Body of pancreas (tissue), 4 donors: ENCODE data around the gene RIMKLB. TPM values are rescaled to one million over a fixed set of nuclear protein-coding genes. Genes with fewer than 3 reads are reported as not detected.

ENCODE experiments used
- ATAC-seq: fragments of 150-250 bp; one replicate; pipeline ENCODE4 v1.9.1; 2016
- DNase-seq, 4 donors: peaks; one replicate each; pipeline ENCODE4 v3.0.0-alpha.2; 2019
- H3K27ac ChIP-seq, 4 donors: fragments of 200-600 bp; sonication (generic); 1 replicate in 3 of 4; 2 replicates in 1 of 4; pipeline versions ENCODE4 v1.5.1 to v1.6.1; 2016 to 2019; ENCODE audit warnings: mild to moderate bottlenecking in 1 of 4, mixed read lengths in 1 of 4, moderate library complexity in 1 of 4
- H3K27me3 ChIP-seq, 2 donors: fragments of 200-600 bp; sonication (generic); one replicate each; pipeline ENCODE4 v1.6.0; 2016; ENCODE audit warnings: mild to moderate bottlenecking in 1 of 2
- H3K36me3 ChIP-seq, 2 donors: fragments of 200-600 bp; sonication (generic); replicated peaks in 1 of 2; 2 replicates each; pipeline ENCODE4 v1.5.1; 2016; ENCODE audit warnings: low read depth in 2 of 2; ENCODE audit not compliant: insufficient read depth in 1 of 2
- H3K4me1 ChIP-seq: fragments of 200-600 bp; sonication (generic); one replicate; pipeline ENCODE4 v1.6.0; 2016
- H3K4me3 ChIP-seq, 2 donors: fragments of 200-600 bp; sonication (generic); 1 replicate in 1 of 2; 2 replicates in 1 of 2; pipeline ENCODE4 v1.5.1; 2016 to 2019
- H3K9me3 ChIP-seq, 3 donors: fragments of 200-600 bp; sonication (generic); 1 replicate in 2 of 3; 2 replicates in 1 of 3; pipeline ENCODE4 v1.5.1; 2016
- CTCF ChIP-seq, 7 experiments: fragments of 450-650 bp in 4 of 7; fragments of 200-600 bp in 3 of 7; sonication (generic) in 3 of 7; IDR thresholded peaks; one replicate each; pipeline ENCODE4 v1.5.1; 2016 to 2019; ENCODE audit warnings: antibody characterized with exemption in 7 of 7
- POLR2A ChIP-seq, 3 donors: fragments of 450-650 bp; IDR thresholded peaks; one replicate each; pipeline ENCODE4 v1.6.1; 2016; ENCODE audit warnings: antibody characterized with exemption in 3 of 3, mild to moderate bottlenecking in 2 of 3
- WGBS, 2 donors: methylation state at CpG; one replicate each; pipeline ENCODE4 v1.1.5; 2017; 5-methylcytosine and 5-hydroxymethylcytosine counted together
- intact Hi-C: fragments of 100-400 bp; cut with DNase I; formaldehyde crosslinking; loops from one replicate; pipeline ENCODE4 v1.15.1; 2023
- total RNA-seq, 2 donors: library from RNA; depleted of rRNA; stranded (reverse); fragments of >200 nt; gene quantifications; one replicate each; pipeline ENCODE4 v1.1.0, GENCODE V29; 2016

Gene RIMKLB
- total RNA-seq, 2 donors from 2014 or later, result 18.1 to 19.5 TPM

GRCh38 chr12:8667270-8667669 lies 30.5 kb upstream of the RIMKLB start:
- ATAC-seq, result no peak
- H3K9me3 ChIP-seq, result no peaks in the 10 kb centered on the region
- 58 to 61% methylated on average over 2 of the region's 2 CpGs for WGBS, 2 donors
- H3K4me1 ChIP-seq, result no peaks in the 10 kb centered on the region
- H3K27ac ChIP-seq, result no peak overlapping the region
- TF ChIP-seq CTCF (IDR thresholded peaks at IDR 0.05) (no peak), POLR2A (IDR thresholded peaks at IDR 0.05) (no peak)
- intact Hi-C loops, result no loop called here
- no peaks in the 10 kb centered on the region for H3K36me3 ChIP-seq
- no peak for DNase-seq
- no peaks in the 10 kb centered on the region for H3K27me3 ChIP-seq
- no peak overlapping the region for H3K4me3 ChIP-seq

- Histone ChIP-seq H3K4me3 (no peak overlapping the region), H3K36me3 (no peaks in the 10 kb centered on the region), H3K4me1 (no peaks in the 10 kb centered on the region), H3K27me3 (no peaks in the 10 kb centered on the region), H3K9me3 (no peaks in the 10 kb centered on the region), H3K27ac (no peak overlapping the region)
- TF ChIP-seq CTCF (IDR thresholded peaks at IDR 0.05) (no peak), POLR2A (IDR thresholded peaks at IDR 0.05) (no peak)
- WGBS, 2 donors, result 59 to 77% methylated on average over 2 of the region's 2 CpGs
- DNase-seq, result no peak
- intact Hi-C loops, result no loop called here
- ATAC-seq, result no peak
Observed at GRCh38 chr12:8668441-8668840, 29.4 kb upstream of the RIMKLB start.

GRCh38 chr12:8672381-8672780 lies 25.4 kb upstream of the RIMKLB start:
- Histone ChIP-seq H3K4me1 (peaks cover 13% of the 10 kb centered on the region), H3K27ac (no peak overlapping the region), H3K4me3 (no peak overlapping the region), H3K36me3 (no peaks in the 10 kb centered on the region), H3K9me3 (no peaks in the 10 kb centered on the region), H3K27me3 (no peaks in the 10 kb centered on the region)
- intact Hi-C loops, result no loop called here
- WGBS, 2 donors, result 74 to 83% methylated on average over 5 of the region's 5 CpGs
- DNase-seq (no peak), ATAC-seq (no peak)
- TF ChIP-seq CTCF (IDR thresholded peaks at IDR 0.05) (no peak), POLR2A (IDR thresholded peaks at IDR 0.05) (no peak)

GRCh38 chr12:8675591-8676036 lies 22.2 kb upstream of the RIMKLB start:
- DNase-seq (no peak), ATAC-seq (peak; percentile 60)
- H3K9me3 ChIP-seq, result no peaks in the 10 kb centered on the region
- H3K4me3 ChIP-seq, result no peak overlapping the region
- H3K36me3 ChIP-seq, result no peaks in the 10 kb centered on the region
- intact Hi-C loops, result loop anchor here (5.0 kb wide), 1 partner anchor 367 kb away; no protein-coding TSS in a partner anchor
- H3K27me3 ChIP-seq, result no peaks in the 10 kb centered on the region
- peak overlapping the region in 1 of 4 donors; percentile 60 for H3K27ac ChIP-seq
- no peak for TF ChIP-seq CTCF (IDR thresholded peaks at IDR 0.05)
- TF ChIP-seq POLR2A (IDR thresholded peaks at IDR 0.05), result no peak
- H3K4me1 ChIP-seq, result peaks cover 13% of the 10 kb centered on the region
- WGBS, 2 donors, result 1 to 4% methylated on average over 3 of the region's 3 CpGs

- Histone ChIP-seq H3K27me3 (no peaks in the 10 kb centered on the region), H3K36me3 (no peaks in the 10 kb centered on the region), H3K4me3 (no peak overlapping the region), H3K4me1 (peaks cover 20% of the 10 kb centered on the region), H3K27ac (no peak overlapping the region), H3K9me3 (no peaks in the 10 kb centered on the region)
- ATAC-seq, result no peak
- intact Hi-C loops, result loop anchor here (5.0 kb wide), 1 partner anchor 366 kb away; no protein-coding TSS in a partner anchor
- no peak for DNase-seq
- no peak for TF ChIP-seq CTCF (IDR thresholded peaks at IDR 0.05)
- no peak for TF ChIP-seq POLR2A (IDR thresholded peaks at IDR 0.05)
- 81 to 93% methylated on average over 4 of the region's 4 CpGs for WGBS, 2 donors
Observed at GRCh38 chr12:8676651-8677050, 21.1 kb upstream of the RIMKLB start.
